Gastroesophageal sphincter (tissue), 4 donors: ENCODE measurements around the gene C10orf71. TPM values are rescaled to one million over a fixed set of nuclear protein-coding genes. Genes with fewer than 3 reads are reported as not detected.

Source experiments
- ATAC-seq: fragments of 150-250 bp; one replicate; pipeline ENCODE4 v1.9.1; 2016; ENCODE audit warnings: mild to moderate bottlenecking, moderate library complexity
- H3K27ac ChIP-seq, 4 donors: fragments of 200-600 bp; sonication (generic) in 3 of 4; 1 replicate in 3 of 4; 2 replicates in 1 of 4; pipeline ENCODE4 v1.5.1; 2016 to 2019
- H3K27me3 ChIP-seq: fragments of 200-600 bp; sonication (generic); one replicate; pipeline ENCODE4 v1.5.1; 2019
- H3K36me3 ChIP-seq, 2 donors: fragments of 200-600 bp; sonication (generic); one replicate each; pipeline ENCODE4 v1.5.1; 2019; ENCODE audit warnings: control low read depth in 1 of 2
- H3K4me1 ChIP-seq, 3 donors: fragments of 200-600 bp; sonication (generic); 1 replicate in 2 of 3; 2 replicates in 1 of 3; pipeline ENCODE4 v1.5.1; 2016 to 2019; ENCODE audit warnings: control low read depth in 2 of 3
- H3K4me3 ChIP-seq, 2 donors: fragments of 200-600 bp; sonication (generic); one replicate each; pipeline ENCODE4 v1.5.1; 2019; ENCODE audit warnings: mild to moderate bottlenecking in 1 of 2, moderate library complexity in 1 of 2
- H3K9me3 ChIP-seq, 3 donors: fragments of 200-600 bp; sonication (generic); one replicate each; pipeline ENCODE4 v1.5.1; 2017 to 2019; ENCODE audit warnings: control low read depth in 2 of 3
- EP300 ChIP-seq: sonication (generic); formaldehyde crosslinking; IDR thresholded peaks from one replicate; pipeline ENCODE4 v1.6.1; 2017; ENCODE audit warnings: antibody characterized with exemption, mild to moderate bottlenecking
- POLR2A ChIP-seq, 2 donors: fragments of 450-650 bp; IDR thresholded peaks; one replicate each; pipeline ENCODE4 v1.6.1; 2017; ENCODE audit warnings: antibody characterized with exemption in 2 of 2, mild to moderate bottlenecking in 2 of 2, moderate library complexity in 1 of 2
- POLR2AphosphoS5 ChIP-seq: sonication (generic); formaldehyde crosslinking; IDR thresholded peaks from one replicate; pipeline ENCODE4 v1.6.1; 2017; ENCODE audit warnings: antibody characterized with exemption
- WGBS, 2 donors: methylation state at CpG; one replicate each; pipeline ENCODE4 v1.1.5; 2018; ENCODE audit warnings: low coverage in 1 of 2; 5-methylcytosine and 5-hydroxymethylcytosine counted together
- total RNA-seq, 4 donors: library from RNA; depleted of rRNA; stranded (reverse); fragments of >200 nt; gene quantifications; one replicate each; pipeline ENCODE4 v1.1.0, GENCODE V29; 2016
- TF ChIP-seq, protein P1 (sequence below), 4 experiments: fragments of 200-600 bp in 2 of 4; fragments of 450-650 bp in 2 of 4; sonication (generic) in 1 of 4; IDR thresholded peaks; one replicate each; pipeline ENCODE4 v1.5.1; 2017 to 2019; ENCODE audit warnings: antibody characterized with exemption in 4 of 4, mild to moderate bottlenecking in 2 of 4, moderate library complexity in 2 of 4

Gene C10orf71
- total RNA-seq, 4 donors from 2014 or later: 0.08 to 0.27 TPM; not detected in 2

DNA sequence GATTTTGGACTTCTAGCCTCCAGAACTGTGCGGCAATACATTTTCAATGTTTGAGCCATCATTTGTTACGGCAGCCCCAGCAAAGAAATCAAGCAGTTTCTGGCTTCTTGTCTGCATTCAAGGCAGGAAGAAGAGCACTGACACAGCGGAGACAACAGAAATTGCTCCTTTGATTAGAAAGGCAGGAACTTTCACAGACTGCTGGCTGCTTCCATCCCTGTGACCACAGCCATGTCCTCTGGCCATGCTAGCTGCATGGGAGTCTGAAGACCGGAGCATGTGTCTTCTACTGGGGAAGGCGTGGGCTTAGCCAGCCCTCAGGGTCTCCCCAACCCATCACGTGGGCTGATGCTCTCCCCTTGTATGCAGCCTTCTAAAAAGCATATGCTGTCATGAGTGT, 19.1 kb downstream of the C10orf71 start:
- no peaks in the 10 kb centered on the region for H3K9me3 ChIP-seq
- no peak overlapping the region for H3K27ac ChIP-seq
- TF ChIP-seq, protein P1, sequence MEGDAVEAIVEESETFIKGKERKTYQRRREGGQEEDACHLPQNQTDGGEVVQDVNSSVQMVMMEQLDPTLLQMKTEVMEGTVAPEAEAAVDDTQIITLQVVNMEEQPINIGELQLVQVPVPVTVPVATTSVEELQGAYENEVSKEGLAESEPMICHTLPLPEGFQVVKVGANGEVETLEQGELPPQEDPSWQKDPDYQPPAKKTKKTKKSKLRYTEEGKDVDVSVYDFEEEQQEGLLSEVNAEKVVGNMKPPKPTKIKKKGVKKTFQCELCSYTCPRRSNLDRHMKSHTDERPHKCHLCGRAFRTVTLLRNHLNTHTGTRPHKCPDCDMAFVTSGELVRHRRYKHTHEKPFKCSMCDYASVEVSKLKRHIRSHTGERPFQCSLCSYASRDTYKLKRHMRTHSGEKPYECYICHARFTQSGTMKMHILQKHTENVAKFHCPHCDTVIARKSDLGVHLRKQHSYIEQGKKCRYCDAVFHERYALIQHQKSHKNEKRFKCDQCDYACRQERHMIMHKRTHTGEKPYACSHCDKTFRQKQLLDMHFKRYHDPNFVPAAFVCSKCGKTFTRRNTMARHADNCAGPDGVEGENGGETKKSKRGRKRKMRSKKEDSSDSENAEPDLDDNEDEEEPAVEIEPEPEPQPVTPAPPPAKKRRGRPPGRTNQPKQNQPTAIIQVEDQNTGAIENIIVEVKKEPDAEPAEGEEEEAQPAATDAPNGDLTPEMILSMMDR (IDR thresholded peaks at IDR 0.05): no peak
- no peak for TF ChIP-seq POLR2A (IDR thresholded peaks at IDR 0.05)
- no peak for TF ChIP-seq EP300
- TF ChIP-seq POLR2AphosphoS5: no peak
- no peaks in the 10 kb centered on the region for H3K27me3 ChIP-seq
- H3K36me3 ChIP-seq: no peaks in the 10 kb centered on the region
- H3K4me3 ChIP-seq: no peak overlapping the region
- H3K4me1 ChIP-seq: no peaks in the 10 kb centered on the region
- ATAC-seq: no peak
- 80 to 93% methylated on average over 2 to 5 of the region's 6 CpGs for WGBS, 2 donors

DNA sequence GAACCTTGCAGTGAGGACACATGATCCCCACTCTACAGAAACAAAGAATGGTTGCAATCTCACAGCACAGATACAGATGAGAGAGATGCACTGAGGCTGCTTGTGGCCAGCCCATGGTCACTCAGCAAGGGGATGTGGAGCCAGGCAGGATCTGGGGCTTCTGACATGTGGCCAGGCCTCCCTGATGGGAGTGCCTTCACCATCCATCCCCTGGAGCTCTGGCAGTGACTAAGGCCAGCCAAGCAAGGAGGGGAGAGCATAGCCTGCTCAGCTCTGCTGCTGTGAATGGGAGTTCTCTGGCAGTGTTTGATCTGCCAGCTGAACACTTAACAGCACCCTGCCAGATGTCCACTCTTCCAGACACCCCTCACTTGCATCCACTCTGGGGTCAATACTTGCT, 19.8 kb downstream of the C10orf71 start:
- no peak overlapping the region for H3K4me3 ChIP-seq
- no peaks in the 10 kb centered on the region for H3K9me3 ChIP-seq
- H3K27ac ChIP-seq: no peak overlapping the region
- H3K36me3 ChIP-seq: no peaks in the 10 kb centered on the region
- H3K4me1 ChIP-seq: no peaks in the 10 kb centered on the region
- no peaks in the 10 kb centered on the region for H3K27me3 ChIP-seq
- ATAC-seq: no peak
- no peak for TF ChIP-seq POLR2AphosphoS5
- TF ChIP-seq, protein P1 (IDR thresholded peaks at IDR 0.05): no peak
- no peak for TF ChIP-seq POLR2A (IDR thresholded peaks at IDR 0.05)
- TF ChIP-seq EP300: no peak

DNA sequence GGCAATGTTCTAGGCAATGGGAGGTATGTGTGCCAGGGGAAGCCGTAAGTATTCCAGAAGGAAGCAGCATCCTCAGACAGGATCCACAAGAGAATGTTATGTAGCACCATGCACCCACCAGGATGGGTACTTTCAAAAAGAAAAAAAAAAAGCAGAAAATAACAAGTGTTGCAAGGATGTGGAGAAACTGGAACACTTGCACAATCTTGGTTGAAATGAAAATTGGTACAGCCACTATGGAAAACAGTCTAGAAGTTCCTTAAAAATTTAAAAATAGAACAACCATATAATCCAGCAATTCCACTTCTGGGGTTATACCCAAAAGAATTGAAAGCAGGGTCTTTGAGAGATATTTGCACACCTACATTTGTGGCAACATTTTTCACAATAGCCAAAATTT, 20.2 kb downstream of the C10orf71 start:
- H3K4me1 ChIP-seq: no peaks in the 10 kb centered on the region

DNA sequence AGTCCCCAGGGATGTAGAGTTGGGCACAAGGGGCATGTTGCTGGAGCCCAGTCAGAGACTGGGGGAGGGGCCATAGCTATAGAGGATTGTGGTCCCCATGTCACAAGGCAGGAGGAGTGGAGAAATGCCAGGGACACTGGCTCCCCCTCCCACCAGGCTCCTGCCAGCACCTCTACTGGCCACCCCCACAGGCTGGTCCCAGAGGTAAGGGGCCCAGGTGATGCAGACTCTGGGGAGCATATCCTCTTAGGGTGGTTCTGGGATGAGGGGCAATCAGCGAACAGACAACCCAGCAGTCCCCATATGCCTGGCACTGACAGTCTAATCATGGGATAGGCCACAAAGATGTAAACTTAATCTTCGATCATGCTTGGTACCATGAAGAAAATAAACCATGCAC, 21.2 kb downstream of the C10orf71 start:
- Histone ChIP-seq H3K4me3 (no peak overlapping the region), H3K4me1 (no peaks in the 10 kb centered on the region), H3K9me3 (no peaks in the 10 kb centered on the region), H3K27ac (no peak overlapping the region), H3K36me3 (no peaks in the 10 kb centered on the region), H3K27me3 (no peaks in the 10 kb centered on the region)
- WGBS, 2 donors: 80 to 100% methylated on average over 1 of the region's 2 CpGs
- TF ChIP-seq EP300: no peak
- TF ChIP-seq, protein P1 (IDR thresholded peaks at IDR 0.05): no peak
- TF ChIP-seq POLR2A (IDR thresholded peaks at IDR 0.05): no peak
- no peak for TF ChIP-seq POLR2AphosphoS5
- ATAC-seq: no peak

More for the DNA sequence above, 20.2 kb downstream of the C10orf71 start:
- Histone ChIP-seq H3K9me3 (no peaks in the 10 kb centered on the region), H3K4me3 (no peak overlapping the region), H3K36me3 (no peaks in the 10 kb centered on the region), H3K27ac (no peak overlapping the region), H3K27me3 (no peaks in the 10 kb centered on the region)
- no peak for ATAC-seq
- WGBS, 2 donors: 80% methylated on average over 1 of the region's 1 CpG; no CpG with 5 or more reads in 1 of the 2 donors
- no peak for TF ChIP-seq EP300
- TF ChIP-seq, protein P1 (IDR thresholded peaks at IDR 0.05): no peak

DNA sequence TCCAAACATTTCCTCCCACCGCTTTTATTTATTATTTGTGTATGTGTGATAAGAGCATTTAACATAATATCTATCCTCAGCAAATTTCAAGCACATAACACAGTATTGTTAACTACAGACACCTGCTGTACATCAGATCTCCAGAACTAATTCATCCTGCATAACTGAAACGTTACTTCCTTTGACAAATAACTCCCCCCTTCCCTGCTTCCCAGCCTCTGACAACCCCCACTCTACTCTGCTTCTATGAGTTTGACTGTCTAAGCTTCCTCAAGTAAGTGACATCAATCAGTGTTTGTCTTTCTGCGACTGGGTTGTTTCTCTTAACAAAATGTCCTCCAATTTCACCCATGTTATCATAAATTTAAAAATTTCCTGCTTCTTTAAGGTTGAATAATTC, 22.1 kb downstream of the C10orf71 start:
- H3K9me3 ChIP-seq: no peaks in the 10 kb centered on the region
- H3K4me1 ChIP-seq: no peaks in the 10 kb centered on the region
- TF ChIP-seq POLR2AphosphoS5 (no peak), EP300 (no peak), POLR2A (IDR thresholded peaks at IDR 0.05) (no peak)
- TF ChIP-seq, protein P1 (IDR thresholded peaks at IDR 0.05): no peak
- no peak for ATAC-seq
- no peaks in the 10 kb centered on the region for H3K27me3 ChIP-seq
- H3K27ac ChIP-seq: no peak overlapping the region
- H3K4me3 ChIP-seq: no peak overlapping the region
- no peaks in the 10 kb centered on the region for H3K36me3 ChIP-seq
- WGBS, 2 donors: 40 to 48% methylated on average over 3 of the region's 3 CpGs
